ENCODE results near the gene OR52I2. TPM values are rescaled to one million over a fixed set of nuclear protein-coding genes. Genes with fewer than 3 reads are reported as not detected.

Gene OR52I2
- polyA plus RNA-seq, 1 of the 3 experiments (the other 2 are of a cell fraction), result not detected

GRCh38 chr11:4611986-4612385 is 30.4 kb downstream of the OR52I2 start:
- no peaks in the 10 kb centered on the region; the same call in 1 of the 2 replicates for H3K79me2 ChIP-seq (ENCODE audit: insufficient read depth)
- H3K9me2 ChIP-seq, result no peaks in the 10 kb centered on the region
- no peaks in the 10 kb centered on the region for H3K9me3 ChIP-seq
- WGBS (ENCODE audit: low lambda C conversion rate), result 21% methylated on average over 2 of the region's 2 CpGs
- no peaks in the 10 kb centered on the region for H4K20me1 ChIP-seq (ENCODE audit: insufficient read depth)
- POLR2A ChIA-PET, result no interaction called here
- no peak overlapping the region for H3K4me2 ChIP-seq
- no peaks in the 10 kb centered on the region for H3F3A ChIP-seq (replicated peaks; ENCODE audit: insufficient read depth)
- CTCF ChIA-PET, result interaction anchor here (2.5 kb wide), 1 partner anchor 13 kb away, joined by 12 read pairs; no protein-coding TSS in a partner anchor
- H3K36me3 ChIP-seq (replicated peaks in 1 of 2; ENCODE audit: control insufficient read depth in 1 of 2, insufficient read depth in 2 of 2, low read length in 1 of 2), result no peaks in the 10 kb centered on the region
- no peak overlapping the region for H3K4me3 ChIP-seq (ENCODE audit: low read depth in 2 of 2, low read length in 1 of 2)
- no peak overlapping the region for H3K9ac ChIP-seq
- H3K4me1 ChIP-seq (ENCODE audit: control insufficient read depth in 1 of 2, insufficient read depth in 2 of 2, low read depth in 1 of 2, low read length in 1 of 2), result peaks cover 0 to 6% of the 10 kb centered on the region in 2 experiments; a peak in 2 of 4 replicates
- no peak for TF ChIP-seq CTCF (IDR thresholded peaks at IDR 0.05)
- no peak for TF ChIP-seq NFIC (IDR thresholded peaks at IDR 0.05; ENCODE audit: borderline replicate concordance)
- TF ChIP-seq RAD21 (IDR thresholded peaks at IDR 0.05; ENCODE audit: low read length), result no peak
- no peak for TF ChIP-seq EZH2phosphoT487 (IDR thresholded peaks at IDR 0.05; ENCODE audit: borderline replicate concordance, low read depth)
- TF ChIP-seq MAX (IDR thresholded peaks at IDR 0.05; ENCODE audit: low read depth), result no peak
- no peak for TF ChIP-seq ZBTB33 (IDR thresholded peaks at IDR 0.05; ENCODE audit: borderline replicate concordance, low read depth)
- no peak for TF ChIP-seq GABPA (IDR thresholded peaks at IDR 0.05; ENCODE audit: low read depth)
- no peak for TF ChIP-seq GATA2 (CRISPR knock-in tag; IDR thresholded peaks at IDR 0.05)
- TF ChIP-seq SMC3 (IDR thresholded peaks at IDR 0.05; ENCODE audit: low read depth, low read length), result no peak
- no peak for TF ChIP-seq MEF2A (IDR thresholded peaks at IDR 0.05; ENCODE audit: borderline replicate concordance, low read depth)
- TF ChIP-seq RCOR1 (IDR thresholded peaks at IDR 0.05; ENCODE audit: low read length), result no peak
- no peak for TF ChIP-seq JUND (IDR thresholded peaks at IDR 0.05)
- TF ChIP-seq RXRA (IDR thresholded peaks at IDR 0.05; ENCODE audit: borderline replicate concordance, low read depth), result no peak
- no peak for TF ChIP-seq PBX3 (IDR thresholded peaks at IDR 0.05)
- no peak overlapping the region for H2AFZ ChIP-seq (ENCODE audit: low read depth)
- H3K27me3 ChIP-seq (ENCODE audit: insufficient read depth), result no peaks in the 10 kb centered on the region
- H3K27ac ChIP-seq (ENCODE audit: low read depth in 2 of 2, low read length in 1 of 2), result no peak overlapping the region
- no peak for DNase-seq

All from SK-N-SH (cell line).